ENCODE measurements around the gene SPANXN4.

Gene SPANXN4

DNA sequence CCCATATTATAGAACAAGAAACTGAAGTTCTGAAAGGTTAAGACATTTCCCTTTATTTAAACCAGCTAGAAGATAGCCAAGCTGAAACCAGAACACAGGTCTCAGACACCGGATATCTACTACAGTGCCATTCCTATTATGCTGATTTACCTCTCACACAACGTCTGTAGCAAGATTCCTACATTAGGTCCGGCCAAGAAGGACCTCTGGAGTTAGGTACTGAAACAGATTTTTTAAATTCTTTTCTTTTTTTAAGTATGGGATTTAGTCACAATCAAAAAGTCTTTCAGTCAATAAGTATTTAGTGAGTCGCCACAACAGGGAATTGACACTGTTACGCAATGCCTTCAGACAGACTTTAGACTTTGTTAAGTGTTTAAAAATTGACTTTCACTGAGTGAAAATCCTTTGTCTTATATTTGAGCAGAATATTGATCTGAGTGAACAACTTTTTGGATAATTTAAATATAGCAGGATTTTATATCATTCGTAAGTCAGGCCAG, 26.5 kb upstream of the SPANXN4 start:
- DNase-seq (ENCODE audit: extremely low read depth, low read depth) = no peak
- TF ChIP-seq, protein P1, sequence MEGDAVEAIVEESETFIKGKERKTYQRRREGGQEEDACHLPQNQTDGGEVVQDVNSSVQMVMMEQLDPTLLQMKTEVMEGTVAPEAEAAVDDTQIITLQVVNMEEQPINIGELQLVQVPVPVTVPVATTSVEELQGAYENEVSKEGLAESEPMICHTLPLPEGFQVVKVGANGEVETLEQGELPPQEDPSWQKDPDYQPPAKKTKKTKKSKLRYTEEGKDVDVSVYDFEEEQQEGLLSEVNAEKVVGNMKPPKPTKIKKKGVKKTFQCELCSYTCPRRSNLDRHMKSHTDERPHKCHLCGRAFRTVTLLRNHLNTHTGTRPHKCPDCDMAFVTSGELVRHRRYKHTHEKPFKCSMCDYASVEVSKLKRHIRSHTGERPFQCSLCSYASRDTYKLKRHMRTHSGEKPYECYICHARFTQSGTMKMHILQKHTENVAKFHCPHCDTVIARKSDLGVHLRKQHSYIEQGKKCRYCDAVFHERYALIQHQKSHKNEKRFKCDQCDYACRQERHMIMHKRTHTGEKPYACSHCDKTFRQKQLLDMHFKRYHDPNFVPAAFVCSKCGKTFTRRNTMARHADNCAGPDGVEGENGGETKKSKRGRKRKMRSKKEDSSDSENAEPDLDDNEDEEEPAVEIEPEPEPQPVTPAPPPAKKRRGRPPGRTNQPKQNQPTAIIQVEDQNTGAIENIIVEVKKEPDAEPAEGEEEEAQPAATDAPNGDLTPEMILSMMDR (IDR thresholded peaks at IDR 0.05; ENCODE audit: low read depth, low read length) = no peak

DNA sequence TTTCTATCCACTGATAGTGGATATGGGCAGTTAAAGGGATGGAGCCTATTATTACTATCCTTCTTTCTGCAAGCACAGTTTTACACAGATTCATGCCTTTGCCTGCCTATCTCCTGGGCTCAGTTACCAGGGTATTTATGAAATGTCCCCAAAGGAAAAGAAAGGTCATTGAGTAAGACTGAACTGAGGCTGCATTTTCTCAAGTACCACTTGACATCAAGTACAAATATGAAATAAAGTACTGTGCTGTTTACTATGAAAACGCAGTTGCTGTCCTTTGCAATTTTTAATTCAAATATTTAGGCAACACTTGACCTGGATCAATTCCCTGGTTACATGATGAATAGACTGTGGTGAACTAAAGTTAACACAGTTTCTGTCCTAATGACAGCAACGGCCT, 23.5 kb upstream of the SPANXN4 start:
- DNase-seq (ENCODE audit: extremely low read depth, low read depth) = no peak
- TF ChIP-seq, protein P1 (IDR thresholded peaks at IDR 0.05; ENCODE audit: low read depth, low read length) = no peak

DNA sequence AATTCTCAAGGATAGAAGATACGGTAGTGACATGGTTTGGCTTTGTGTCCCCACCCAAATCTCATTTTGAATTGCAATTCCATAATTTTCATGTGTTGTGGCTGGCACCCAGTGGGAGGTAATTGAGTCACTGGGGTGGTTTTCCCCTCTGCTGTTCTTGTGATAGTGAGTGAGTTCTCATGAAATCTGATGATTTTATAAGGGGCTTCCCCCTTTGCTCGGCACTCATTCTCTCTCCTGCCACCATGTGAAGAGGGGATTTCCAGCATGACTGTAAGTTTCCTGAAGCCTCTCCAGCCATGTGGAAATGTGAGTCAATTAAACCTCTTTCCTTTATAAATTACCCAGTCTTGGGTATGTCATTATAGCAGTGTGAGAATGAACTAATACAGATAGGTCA, 8.5 kb upstream of the SPANXN4 start:
- TF ChIP-seq, protein P1 (IDR thresholded peaks at IDR 0.05; ENCODE audit: low read depth, low read length) = no peak
- no peak for DNase-seq (ENCODE audit: extremely low read depth, low read depth)

DNA sequence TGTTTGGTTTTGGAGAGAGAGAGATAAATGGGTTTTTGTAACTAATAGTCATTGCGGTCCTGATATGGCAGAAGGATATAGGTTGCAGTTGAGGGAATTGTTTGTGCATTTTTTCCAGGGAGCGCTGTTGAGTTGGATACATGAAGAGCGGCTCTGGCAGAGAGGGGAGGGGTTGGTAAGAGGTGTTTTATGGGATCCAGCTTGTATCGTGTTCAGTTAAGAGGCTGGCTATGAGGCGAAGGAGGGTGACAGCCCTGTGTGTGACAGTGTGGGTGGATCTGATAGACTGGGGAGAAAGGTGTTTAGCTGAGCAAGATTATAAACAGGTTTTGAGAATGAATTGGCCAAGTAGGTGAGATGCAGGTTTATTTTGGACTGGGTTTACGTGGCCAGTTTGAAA, 1.5 kb downstream of the SPANXN4 start:
- TF ChIP-seq, protein P1 (IDR thresholded peaks at IDR 0.05; ENCODE audit: low read depth, low read length) = no peak
- no peak for DNase-seq (ENCODE audit: extremely low read depth, low read depth)

DNA sequence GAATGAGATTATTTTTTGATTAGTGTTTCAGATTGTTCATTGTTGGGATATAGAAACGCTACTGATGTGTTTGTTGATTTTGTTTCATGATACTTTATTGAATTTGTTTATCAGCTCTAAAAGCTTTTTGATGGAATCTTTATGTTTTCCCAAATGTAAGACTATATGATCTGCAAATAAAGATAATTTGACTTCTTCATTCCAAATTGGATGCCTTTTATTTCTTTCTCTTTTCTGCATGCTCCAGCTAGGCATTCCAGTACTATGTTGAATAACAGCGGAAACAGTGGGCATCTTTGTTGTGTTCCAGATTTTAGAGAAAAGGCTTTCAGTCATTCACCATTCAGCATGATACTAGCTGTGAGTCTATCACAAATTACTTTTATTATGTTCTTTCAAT, 21.8 kb downstream of the SPANXN4 start:
- TF ChIP-seq, protein P1 (IDR thresholded peaks at IDR 0.05; ENCODE audit: low read depth, low read length) = no peak
- no peak for DNase-seq (ENCODE audit: extremely low read depth, low read depth)

DNA sequence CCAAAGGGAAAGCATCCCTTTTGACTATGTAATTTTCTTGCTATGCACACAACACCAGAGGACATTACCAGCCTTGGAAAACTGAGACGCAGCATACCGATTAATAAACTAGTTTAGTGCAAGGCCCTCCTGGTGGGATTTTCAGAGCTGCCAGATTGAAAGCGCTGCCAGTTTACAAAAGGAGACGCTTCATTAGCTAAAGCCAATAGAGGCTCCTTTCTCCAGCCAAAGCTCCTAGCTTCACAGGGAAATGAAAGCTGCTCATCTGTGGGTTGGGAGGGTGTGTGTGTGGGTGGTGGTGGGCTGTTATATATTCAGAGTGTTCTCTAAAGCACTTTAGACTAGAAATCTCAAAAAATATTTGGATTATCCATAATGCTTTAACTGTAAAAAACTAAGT, 32.4 kb downstream of the SPANXN4 start:
- no peak for DNase-seq (ENCODE audit: extremely low read depth, low read depth)
- TF ChIP-seq, protein P1 (IDR thresholded peaks at IDR 0.05; ENCODE audit: low read depth, low read length) = no peak

DNA sequence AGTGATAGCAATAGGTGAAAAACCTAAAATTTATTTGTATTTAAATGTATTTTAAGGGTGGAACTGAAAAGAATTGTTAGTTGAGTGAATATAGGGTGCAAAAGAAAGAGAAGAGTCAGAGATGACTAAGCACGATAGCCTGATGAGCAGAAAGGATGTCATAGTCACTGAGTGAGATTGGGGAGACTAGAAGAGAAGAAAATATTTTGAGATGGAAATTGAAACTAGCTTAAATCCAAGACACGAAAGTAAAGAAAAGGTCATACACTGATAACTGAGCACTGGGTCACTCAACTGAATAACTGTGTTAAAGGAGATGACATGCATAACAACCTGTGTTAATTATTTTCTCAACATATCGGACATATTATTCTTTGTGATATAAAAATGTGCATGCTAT, 55.5 kb downstream of the SPANXN4 start:
- TF ChIP-seq, protein P1 (IDR thresholded peaks at IDR 0.05; ENCODE audit: low read depth, low read length) = no peak
- no peak for DNase-seq (ENCODE audit: extremely low read depth, low read depth)

All from AG09319 (cell line).